ENCODE results near the gene PFKFB4. TPM values are rescaled to one million over a fixed set of nuclear protein-coding genes. Genes with fewer than 3 reads are reported as not detected.

PFKFB4 gene
- total and polyA plus RNA-seq, 2 of the 8 experiments (the other 6 are each of a cell fraction or from before 2014, with no cell fraction given): 10.7 to 20.1 TPM

DNA sequence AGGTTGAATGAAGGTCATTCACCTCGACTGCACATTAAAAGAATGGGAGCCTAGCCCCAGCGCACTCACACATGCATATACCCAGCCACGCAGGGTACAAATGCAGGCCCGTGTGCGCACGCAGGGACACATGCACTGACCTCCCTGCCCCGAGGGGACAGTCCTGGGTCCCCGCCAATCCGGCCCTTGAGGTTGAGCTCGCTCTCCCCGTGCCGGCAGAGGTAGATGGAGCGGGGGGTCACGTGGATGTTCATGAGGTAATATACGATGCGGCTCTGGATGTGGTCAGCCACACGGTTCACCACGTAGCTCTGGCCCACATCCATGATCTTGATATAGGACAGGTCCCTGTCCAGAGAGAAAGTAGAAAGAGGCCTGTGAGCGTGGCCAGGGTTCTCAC, 20.5 kb downstream of the PFKFB4 start:
- POLR2A ChIA-PET (ENCODE audit: partially characterized antibody): interaction anchor here (0.7 to 1.6 kb wide), 3 partner anchors 9 to 97 kb away, joined by 3 to 5 read pairs (median 3); partner anchors contain the start of gene CCDC51
- TF ChIP-seq KDM4A (IDR thresholded peaks at IDR 0.05; ENCODE audit: low read depth, low read length, severe bottlenecking): no peak
- no peak for TF ChIP-seq TEAD4 (IDR thresholded peaks at IDR 0.05; ENCODE audit: low read depth, low read length)
- no peak for TF ChIP-seq CEBPB (IDR thresholded peaks at IDR 0.05; ENCODE audit: low read depth, low read length)
- TF ChIP-seq SAP30 (IDR thresholded peaks at IDR 0.05; ENCODE audit: insufficient read depth, insufficient replicate concordance, low read length): no peak
- TF ChIP-seq SP2 (IDR thresholded peaks at IDR 0.05; ENCODE audit: low read length): no peak
- TF ChIP-seq CTBP2 (IDR thresholded peaks at IDR 0.05; ENCODE audit: borderline replicate concordance, insufficient read depth, insufficient read length, low read length): no peak
- no peak for TF ChIP-seq POLR2A (IDR thresholded peaks at IDR 0.05; ENCODE audit: control extremely low read depth in 1 of 2, low read depth in 2 of 2, low read length in 2 of 2)
- no peak for TF ChIP-seq HDAC2 (IDR thresholded peaks at IDR 0.05; ENCODE audit: borderline replicate concordance in 1 of 2, low read depth in 2 of 2, low read length in 2 of 2)
- no peak for TF ChIP-seq EGR1 (IDR thresholded peaks at IDR 0.05; ENCODE audit: borderline replicate concordance, low read depth, low read length)
- no peak for TF ChIP-seq YY1 (IDR thresholded peaks at IDR 0.05; ENCODE audit: low read depth, low read length)
- TF ChIP-seq, protein P1, sequence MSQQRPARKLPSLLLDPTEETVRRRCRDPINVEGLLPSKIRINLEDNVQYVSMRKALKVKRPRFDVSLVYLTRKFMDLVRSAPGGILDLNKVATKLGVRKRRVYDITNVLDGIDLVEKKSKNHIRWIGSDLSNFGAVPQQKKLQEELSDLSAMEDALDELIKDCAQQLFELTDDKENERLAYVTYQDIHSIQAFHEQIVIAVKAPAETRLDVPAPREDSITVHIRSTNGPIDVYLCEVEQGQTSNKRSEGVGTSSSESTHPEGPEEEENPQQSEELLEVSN (IDR thresholded peaks at IDR 0.05): no peak
- TF ChIP-seq RAD21 (IDR thresholded peaks at IDR 0.05 in 1 of 2, conservative IDR thresholded peaks at IDR 0.05 in 1 of 2; ENCODE audit: low read depth in 2 of 2, low read length in 2 of 2): no peak
- TF ChIP-seq KDM1A (IDR thresholded peaks at IDR 0.05; ENCODE audit: borderline replicate concordance, low read length): no peak

More for the DNA sequence above, 20.5 kb downstream of the PFKFB4 start:
- no peak overlapping the region for H2BK120ac ChIP-seq (replicated peaks; ENCODE audit: low read depth, low read length)
- CTCF ChIA-PET (ENCODE audit: partially characterized antibody): interaction anchor here (0.8 to 4.1 kb wide), 7 partner anchors 13 to 135 kb away, joined by 3 to 21 read pairs (median 4); no protein-coding TSS in a partner anchor
- no peak overlapping the region for H3K27ac ChIP-seq (ENCODE audit: low read depth, low read length)
- no peak overlapping the region for H4K5ac ChIP-seq (ENCODE audit: insufficient read length, low read depth, low read length)
- WGBS, 2 experiments (ENCODE audit: extremely low coverage in 1 of 2, insufficient coverage in 1 of 2, insufficient read length in 1 of 2, insufficient replicate concordance in 2 of 2, low coverage in 1 of 2, low lambda C conversion rate in 2 of 2, missing lambda C conversion rate in 1 of 2): 93% methylated on average over 19 of the region's 19 CpGs; no CpG with 5 or more reads in 1 of the 2 experiments
- H3K79me2 ChIP-seq (ENCODE audit: control insufficient read depth in 1 of 2, insufficient read depth in 2 of 2, low read length in 2 of 2): no peaks in the 10 kb centered on the region
- H3K9me3 ChIP-seq (ENCODE audit: insufficient read depth in 2 of 2, low read depth in 1 of 2, low read length in 1 of 2): no peaks in the 10 kb centered on the region
- H2BK5ac ChIP-seq (ENCODE audit: low read depth, low read length): no peak overlapping the region
- no peaks in the 10 kb centered on the region for H3K4me1 ChIP-seq (replicated peaks in 1 of 4; ENCODE audit: control insufficient read depth in 3 of 4, insufficient read depth in 4 of 4, low read length in 3 of 4)
- no peak overlapping the region for H3K56ac ChIP-seq (replicated peaks; ENCODE audit: insufficient read length, low read depth, low read length)
- H3K14ac ChIP-seq (ENCODE audit: insufficient read length): no peak overlapping the region
- H4K8ac ChIP-seq (ENCODE audit: extremely low read depth, insufficient read depth, low read length): no peak overlapping the region
- no peak overlapping the region for H3K18ac ChIP-seq (ENCODE audit: extremely low read depth, low read length)
- H4K91ac ChIP-seq (replicated peaks; ENCODE audit: insufficient read length, low read length): no peak overlapping the region
- H3K9ac ChIP-seq (replicated peaks in 1 of 4; ENCODE audit: extremely low read depth in 1 of 4, low read depth in 3 of 4, low read length in 3 of 4): no peak overlapping the region
- no peak overlapping the region for H2AK5ac ChIP-seq (ENCODE audit: low read depth, low read length)
- no peak overlapping the region for H2BK15ac ChIP-seq (ENCODE audit: low read length)
- H3K4me3 ChIP-seq (ENCODE audit: extremely low read depth in 1 of 4, insufficient read depth in 2 of 4, low read depth in 3 of 4, low read length in 4 of 4): no peak overlapping the region
- H3K4ac ChIP-seq (replicated peaks; ENCODE audit: insufficient read length, low read depth, low read length): no peak overlapping the region
- peaks cover 0 to 4% of the 10 kb centered on the region in 2 experiments for H4K20me1 ChIP-seq (replicated peaks in 1 of 2; ENCODE audit: control insufficient read depth in 1 of 2, insufficient read depth in 2 of 2, low read length in 2 of 2)
- H3K4me2 ChIP-seq (ENCODE audit: insufficient read depth in 1 of 2, low read depth in 2 of 2, low read length in 2 of 2): no peak overlapping the region
- H3K23ac ChIP-seq (ENCODE audit: insufficient read length): no peak overlapping the region
- DNase-seq (ENCODE audit: low read depth in 1 of 2, low spot score in 2 of 2) (no peak), FAIRE-seq (no peak)
- H3K36me3 ChIP-seq (ENCODE audit: control insufficient read depth in 2 of 4, insufficient read depth in 4 of 4, low read length in 3 of 4): peaks cover 2 to 35% (median 23%) of the 10 kb centered on the region in 4 experiments; a peak in 7 of 8 replicates
- H2BK20ac ChIP-seq (ENCODE audit: low read length): no peak overlapping the region
- H3K23me2 ChIP-seq (ENCODE audit: low read depth, low read length): no peaks in the 10 kb centered on the region; the same call in 1 of the 2 replicates
- no peaks in the 10 kb centered on the region for H3K27me3 ChIP-seq (replicated peaks in 1 of 4; ENCODE audit: control insufficient read depth in 3 of 4, extremely low read depth in 1 of 4, insufficient read depth in 3 of 4, low read length in 3 of 4)
- no peaks in the 10 kb centered on the region for H3K79me1 ChIP-seq (ENCODE audit: low read depth, low read length)
- H2BK12ac ChIP-seq (ENCODE audit: low read depth, low read length): no peak overlapping the region
- no peak overlapping the region for H2AFZ ChIP-seq (ENCODE audit: low read length)

Measured in H1 (cell line).